ENCODE measurements around the gene GRHL3. TPM values are rescaled to one million over a fixed set of nuclear protein-coding genes. Genes with fewer than 3 reads are reported as not detected.

GRHL3 gene
- total RNA-seq, 4 donors from 2014 or later: not detected

DNA sequence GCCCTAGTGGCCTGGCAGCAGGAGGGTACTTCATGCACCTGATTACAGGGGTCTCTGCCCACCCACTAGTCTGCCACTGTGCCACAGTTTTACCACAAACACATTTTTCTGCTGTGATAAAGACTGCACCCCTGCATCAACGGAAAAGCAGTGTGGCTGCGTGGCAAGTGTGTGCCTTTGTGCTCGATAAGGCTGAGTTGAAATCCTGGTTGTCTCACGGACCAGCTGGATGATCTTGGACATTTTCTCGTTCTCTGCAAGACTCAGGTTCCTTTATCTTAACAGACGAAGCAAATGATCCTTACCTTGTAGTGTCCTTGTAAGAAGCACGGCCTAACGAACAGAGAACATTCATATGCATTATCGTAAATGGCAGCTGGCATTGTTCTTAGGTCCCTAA is 10.2 kb downstream of the GRHL3 start:
- TF ChIP-seq, protein P1, sequence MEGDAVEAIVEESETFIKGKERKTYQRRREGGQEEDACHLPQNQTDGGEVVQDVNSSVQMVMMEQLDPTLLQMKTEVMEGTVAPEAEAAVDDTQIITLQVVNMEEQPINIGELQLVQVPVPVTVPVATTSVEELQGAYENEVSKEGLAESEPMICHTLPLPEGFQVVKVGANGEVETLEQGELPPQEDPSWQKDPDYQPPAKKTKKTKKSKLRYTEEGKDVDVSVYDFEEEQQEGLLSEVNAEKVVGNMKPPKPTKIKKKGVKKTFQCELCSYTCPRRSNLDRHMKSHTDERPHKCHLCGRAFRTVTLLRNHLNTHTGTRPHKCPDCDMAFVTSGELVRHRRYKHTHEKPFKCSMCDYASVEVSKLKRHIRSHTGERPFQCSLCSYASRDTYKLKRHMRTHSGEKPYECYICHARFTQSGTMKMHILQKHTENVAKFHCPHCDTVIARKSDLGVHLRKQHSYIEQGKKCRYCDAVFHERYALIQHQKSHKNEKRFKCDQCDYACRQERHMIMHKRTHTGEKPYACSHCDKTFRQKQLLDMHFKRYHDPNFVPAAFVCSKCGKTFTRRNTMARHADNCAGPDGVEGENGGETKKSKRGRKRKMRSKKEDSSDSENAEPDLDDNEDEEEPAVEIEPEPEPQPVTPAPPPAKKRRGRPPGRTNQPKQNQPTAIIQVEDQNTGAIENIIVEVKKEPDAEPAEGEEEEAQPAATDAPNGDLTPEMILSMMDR (IDR thresholded peaks at IDR 0.05; ENCODE audit: low read depth): no peak

DNA sequence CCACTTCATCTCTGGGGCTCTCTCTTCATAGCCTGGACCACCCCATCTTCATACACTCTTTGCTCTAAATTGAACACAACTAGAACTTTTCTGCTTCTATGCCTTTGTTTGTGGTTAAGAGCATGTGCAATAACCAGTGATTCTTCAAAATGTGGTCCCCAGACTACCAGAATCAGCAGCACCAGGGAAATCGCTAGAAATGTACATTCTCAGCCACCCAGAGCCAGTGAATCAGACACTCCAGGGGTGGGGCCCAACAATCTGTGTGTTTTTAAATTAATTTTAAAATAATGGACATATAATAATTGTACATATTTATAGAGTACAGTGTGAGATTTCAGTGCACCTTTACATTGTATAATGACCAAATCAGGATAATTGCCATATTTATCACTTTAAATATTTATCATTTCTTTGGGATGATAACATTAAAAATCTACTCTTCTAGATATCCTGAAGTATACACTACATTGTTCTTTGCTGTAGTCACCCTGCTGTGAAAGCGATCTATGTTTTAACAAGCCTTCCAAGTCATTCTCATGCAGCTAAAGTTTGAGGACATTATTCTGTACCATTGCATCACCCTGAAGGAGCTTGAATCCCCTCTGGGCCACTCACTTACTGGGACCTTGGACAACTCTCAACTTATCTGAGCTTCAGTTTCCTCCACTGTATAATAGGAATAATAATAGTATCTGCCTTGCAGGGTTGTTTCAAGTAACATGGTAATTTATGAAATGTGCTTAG is 10.8 kb downstream of the GRHL3 start:
- TF ChIP-seq, protein P1 (IDR thresholded peaks at IDR 0.05; ENCODE audit: low read depth): no peak

DNA sequence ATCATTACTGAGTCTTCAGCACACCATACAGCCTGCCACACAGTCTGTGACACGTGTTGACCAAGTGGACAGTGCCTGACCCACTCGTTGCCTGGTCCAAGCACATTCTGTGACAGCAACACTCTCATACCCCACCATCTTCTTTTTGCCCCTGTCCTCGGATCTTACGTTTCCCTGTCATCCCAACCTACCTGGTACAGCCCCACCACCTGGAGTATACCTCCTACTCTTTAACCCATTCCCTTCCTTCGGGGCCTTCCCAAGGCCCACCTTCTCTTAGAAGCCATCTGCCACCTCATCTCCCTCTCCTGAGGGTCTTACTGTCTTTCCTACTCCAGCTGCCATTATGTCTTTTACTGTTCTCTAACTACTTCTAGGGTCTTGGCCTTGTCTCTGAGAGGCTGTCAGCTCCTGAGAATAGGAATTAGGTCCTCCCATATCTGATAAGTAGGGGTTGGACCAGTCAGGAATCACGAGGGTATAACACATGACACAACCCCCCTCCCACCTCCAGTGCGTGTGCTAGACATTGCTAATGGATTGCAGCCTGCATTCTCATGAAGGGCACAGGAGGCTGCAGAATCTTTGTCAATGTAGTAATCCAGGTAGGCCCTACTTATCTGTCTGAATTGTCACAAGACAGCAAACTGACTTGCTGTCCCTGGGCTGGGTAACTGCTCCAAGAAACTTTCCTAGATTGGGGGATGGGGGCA is 13.0 kb downstream of the GRHL3 start:
- TF ChIP-seq, protein P1 (IDR thresholded peaks at IDR 0.05; ENCODE audit: low read depth): no peak

DNA sequence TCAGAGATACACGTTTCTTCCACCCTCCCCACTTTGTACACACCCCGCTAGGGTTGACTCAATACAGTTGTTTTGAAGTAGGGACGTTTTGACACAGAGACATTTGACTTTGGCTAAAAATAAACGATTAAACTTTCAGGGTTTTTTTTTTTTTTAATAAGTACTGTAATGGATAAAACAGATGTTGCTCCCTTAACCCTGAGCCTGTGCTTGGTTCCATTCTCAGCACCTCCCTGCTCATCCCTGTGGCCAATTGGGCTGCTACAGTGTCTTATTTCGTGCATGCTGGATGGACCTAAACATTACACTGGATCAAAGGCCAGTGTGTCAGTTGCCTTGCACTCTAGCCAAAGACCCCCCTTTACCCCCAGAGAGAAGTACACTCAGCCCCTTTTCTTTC is 16.9 kb downstream of the GRHL3 start:
- TF ChIP-seq, protein P1 (IDR thresholded peaks at IDR 0.05; ENCODE audit: low read depth): no peak

DNA sequence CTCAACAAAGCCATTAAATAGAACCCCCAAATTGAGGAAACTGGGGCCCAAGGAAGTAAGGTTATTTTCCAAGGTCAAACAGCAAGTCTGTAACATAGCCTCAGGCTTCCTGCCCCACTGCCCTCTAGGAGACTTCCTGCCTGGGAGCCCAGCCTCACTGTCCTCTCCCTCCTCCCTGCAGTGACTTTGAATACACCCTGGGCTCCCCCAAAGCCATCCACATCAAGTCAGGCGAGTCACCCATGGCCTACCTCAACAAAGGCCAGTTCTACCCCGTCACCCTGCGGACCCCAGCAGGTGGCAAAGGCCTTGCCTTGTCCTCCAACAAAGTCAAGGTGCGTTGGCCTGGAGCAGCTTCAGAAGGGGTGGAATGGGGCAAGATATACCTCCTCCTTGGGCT is 18.3 kb downstream of the GRHL3 start:
- TF ChIP-seq, protein P1 (IDR thresholded peaks at IDR 0.05; ENCODE audit: low read depth): no peak

DNA sequence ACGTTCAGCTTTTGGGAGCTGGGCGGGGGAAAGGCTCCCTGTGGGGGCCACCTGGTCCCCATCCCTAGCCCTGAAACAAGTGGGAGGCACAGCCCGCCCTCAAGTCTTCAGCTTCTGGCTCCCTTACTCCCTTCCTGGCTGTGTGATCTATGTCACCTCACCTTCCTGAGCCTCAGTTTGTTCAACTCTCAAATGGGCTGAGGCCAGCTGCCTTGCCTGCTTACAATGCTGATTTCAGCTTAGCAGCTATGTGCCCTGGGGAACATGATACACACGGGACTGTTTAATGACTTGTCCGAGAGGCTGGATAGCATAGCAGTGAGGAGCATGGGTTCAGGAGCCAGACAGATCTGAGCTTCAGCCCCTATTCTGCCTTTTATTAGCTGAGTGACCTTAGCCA is 19.3 kb downstream of the GRHL3 start:
- TF ChIP-seq, protein P1 (IDR thresholded peaks at IDR 0.05; ENCODE audit: low read depth): no peak

DNA sequence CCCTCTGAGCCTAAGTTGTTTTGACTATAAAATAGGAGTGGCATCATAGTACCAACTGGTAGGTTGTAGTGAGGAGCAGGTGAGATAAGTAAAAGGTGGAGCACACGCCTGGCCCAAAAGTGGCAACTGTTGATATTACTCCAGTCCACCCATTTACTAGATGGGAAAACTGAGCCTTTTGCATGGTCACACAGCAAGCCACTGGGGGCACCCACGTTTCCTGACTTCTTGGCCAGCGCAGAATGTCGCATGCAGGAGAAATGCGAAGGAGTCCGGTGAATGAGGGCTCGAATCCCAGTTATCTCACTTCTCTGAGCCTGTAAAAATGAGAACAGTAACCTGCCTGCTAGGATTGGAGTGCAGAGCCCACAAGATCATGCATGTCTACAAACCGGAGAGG is 20.8 kb downstream of the GRHL3 start:
- TF ChIP-seq, protein P1 (IDR thresholded peaks at IDR 0.05; ENCODE audit: low read depth): no peak

Measured in subcutaneous adipose tissue (tissue), 4 donors.